Prostate gland (tissue), 2 donors: ENCODE results near the gene UQCRC1.

Experiments used
- POLR2A ChIP-seq: fragments of 450-650 bp; IDR thresholded peaks from one replicate; pipeline ENCODE4 v1.6.1; 2016; ENCODE audit warnings: antibody characterized with exemption, mild to moderate bottlenecking
- TF ChIP-seq, protein P1 (sequence below), 4 experiments: fragments of 200-600 bp in 2 of 4; fragments of 450-650 bp in 2 of 4; sonication (generic) in 2 of 4; IDR thresholded peaks; 1 replicate in 3 of 4; 2 replicates in 1 of 4; pipeline ENCODE4 v1.5.1; 2016 to 2019; ENCODE audit warnings: antibody characterized with exemption in 4 of 4, mild to moderate bottlenecking in 2 of 4, moderate library complexity in 2 of 4

GRCh38 chr3:48614044-48614443 lies 4.6 kb upstream of the UQCRC1 start:
- no peak for TF ChIP-seq POLR2A
- TF ChIP-seq, protein P1, sequence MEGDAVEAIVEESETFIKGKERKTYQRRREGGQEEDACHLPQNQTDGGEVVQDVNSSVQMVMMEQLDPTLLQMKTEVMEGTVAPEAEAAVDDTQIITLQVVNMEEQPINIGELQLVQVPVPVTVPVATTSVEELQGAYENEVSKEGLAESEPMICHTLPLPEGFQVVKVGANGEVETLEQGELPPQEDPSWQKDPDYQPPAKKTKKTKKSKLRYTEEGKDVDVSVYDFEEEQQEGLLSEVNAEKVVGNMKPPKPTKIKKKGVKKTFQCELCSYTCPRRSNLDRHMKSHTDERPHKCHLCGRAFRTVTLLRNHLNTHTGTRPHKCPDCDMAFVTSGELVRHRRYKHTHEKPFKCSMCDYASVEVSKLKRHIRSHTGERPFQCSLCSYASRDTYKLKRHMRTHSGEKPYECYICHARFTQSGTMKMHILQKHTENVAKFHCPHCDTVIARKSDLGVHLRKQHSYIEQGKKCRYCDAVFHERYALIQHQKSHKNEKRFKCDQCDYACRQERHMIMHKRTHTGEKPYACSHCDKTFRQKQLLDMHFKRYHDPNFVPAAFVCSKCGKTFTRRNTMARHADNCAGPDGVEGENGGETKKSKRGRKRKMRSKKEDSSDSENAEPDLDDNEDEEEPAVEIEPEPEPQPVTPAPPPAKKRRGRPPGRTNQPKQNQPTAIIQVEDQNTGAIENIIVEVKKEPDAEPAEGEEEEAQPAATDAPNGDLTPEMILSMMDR (IDR thresholded peaks at IDR 0.05), result no peak
